Transverse colon (tissue), 4 donors: ENCODE data around the gene SLC24A3. TPM values are rescaled to one million over a fixed set of nuclear protein-coding genes. Genes with fewer than 3 reads are reported as not detected.

Experiments used
- DNase-seq: peaks from one replicate; pipeline ENCODE4 v3.0.0-alpha.2; 2019
- H3K27ac ChIP-seq, 4 donors: fragments of 200-600 bp; sonication (generic); 2 replicates each; pipeline ENCODE4 v1.5.1; 2016 to 2018; ENCODE audit warnings: inconsistent platforms in 4 of 4
- H3K27me3 ChIP-seq: fragments of 200-600 bp; sonication (generic); 2 replicates; pipeline ENCODE4 v1.5.1; 2017; ENCODE audit warnings: inconsistent platforms
- H3K36me3 ChIP-seq, 4 donors: fragments of 200-600 bp; sonication (generic); 2 replicates each; pipeline ENCODE4 v1.5.1; 2017 to 2019; ENCODE audit warnings: inconsistent platforms in 4 of 4
- H3K4me1 ChIP-seq, 4 donors: fragments of 200-600 bp; sonication (generic); 2 replicates each; pipeline ENCODE4 v1.5.1; 2017 to 2020; ENCODE audit warnings: inconsistent platforms in 4 of 4
- H3K4me3 ChIP-seq, 4 donors: fragments of 200-600 bp; sonication (generic); 1 replicate in 1 of 4; 2 replicates in 3 of 4; pipeline versions ENCODE4 v1.5.1 to v1.6.1; 2017 to 2019; ENCODE audit warnings: inconsistent platforms in 4 of 4
- H3K9me3 ChIP-seq, 2 donors: fragments of 200-600 bp; sonication (generic); 2 replicates each; pipeline ENCODE4 v1.5.1; 2017 to 2019; ENCODE audit warnings: inconsistent platforms in 2 of 2
- CTCF ChIP-seq, 5 experiments: fragments of 200-600 bp in 3 of 5; fragments of 450-650 bp in 2 of 5; sonication (generic) in 3 of 5; IDR thresholded peaks; 1 replicate in 2 of 5; 2 replicates in 3 of 5; pipeline ENCODE4 v1.5.1; 2016 to 2017; ENCODE audit warnings: antibody characterized with exemption in 5 of 5, inconsistent platforms in 3 of 5, mild to moderate bottlenecking in 2 of 5, moderate library complexity in 1 of 5
- EP300 ChIP-seq: sonication (generic); formaldehyde crosslinking; IDR thresholded peaks from one replicate; pipeline ENCODE4 v1.6.1; 2017; ENCODE audit warnings: antibody characterized with exemption, low read depth
- POLR2A ChIP-seq: fragments of 450-650 bp; IDR thresholded peaks from one replicate; pipeline ENCODE4 v1.6.1; 2016; ENCODE audit warnings: antibody characterized with exemption, mild to moderate bottlenecking, moderate library complexity
- POLR2AphosphoS5 ChIP-seq, 3 donors: sonication (generic); formaldehyde crosslinking; IDR thresholded peaks; one replicate each; pipeline ENCODE4 v1.6.1; 2016; ENCODE audit warnings: antibody characterized with exemption in 3 of 3
- WGBS, 2 donors: methylation state at CpG; one replicate each; pipeline ENCODE4 v1.1.5; 2018; ENCODE audit warnings: low coverage in 1 of 2; 5-methylcytosine and 5-hydroxymethylcytosine counted together
- in situ Hi-C, 4 donors: fragments of 200-750 bp; cut with MboI; loops; one replicate each; pipeline versions ENCODE4 v1.15.0 to v1.15.1; 2017; ENCODE audit warnings: low sequenced_read_pairs in 3 of 4, low pct_ligation_motif_present in 1 of 4, low pct_unique_long_range_greater_than_20kb in 1 of 4
- intact Hi-C: fragments of 100-400 bp; cut with DNase I; formaldehyde crosslinking; loops from one replicate; pipeline ENCODE4 v1.15.1; 2023; ENCODE audit warnings: low total_unique reads
- total RNA-seq, 4 donors: library from RNA; depleted of rRNA; stranded (reverse); fragments of >200 nt; gene quantifications; one replicate each; pipeline ENCODE4 v1.1.0, GENCODE V29; 2016

The SLC24A3 gene
- total RNA-seq, 4 donors from 2014 or later, result 4.4 to 6.7 (median 4.6) TPM

- no peak for TF ChIP-seq POLR2A
- Histone ChIP-seq H3K27ac (no peak overlapping the region), H3K4me3 (no peak overlapping the region), H3K9me3 (no peaks in the 10 kb centered on the region), H3K27me3 (no peaks in the 10 kb centered on the region), H3K4me1 (peaks cover 0 to 16% (median 7%) of the 10 kb centered on the region in 4 donors), H3K36me3 (no peaks in the 10 kb centered on the region)
- intact Hi-C loops (no loop called here), in situ Hi-C loops (no loop called here)
- WGBS, 2 donors, result 86 to 100% methylated on average over 1 to 9 of the region's 9 CpGs
- DNase-seq, result no peak
Observed at GRCh38 chr20:19742974-19743639, 530.7 kb downstream of the SLC24A3 start.

- no peak for DNase-seq
- WGBS, 2 donors, result 57 to 86% methylated on average over 1 of the region's 1 CpG
- Histone ChIP-seq H3K4me1 (peaks cover 0 to 14% (median 7%) of the 10 kb centered on the region in 4 donors), H3K4me3 (no peak overlapping the region), H3K27me3 (no peaks in the 10 kb centered on the region), H3K36me3 (no peaks in the 10 kb centered on the region), H3K9me3 (no peaks in the 10 kb centered on the region), H3K27ac (no peak overlapping the region)
- TF ChIP-seq POLR2AphosphoS5 (IDR thresholded peaks at IDR 0.05), result no peak
- no peak for TF ChIP-seq CTCF (IDR thresholded peaks at IDR 0.05)
- no peak for TF ChIP-seq POLR2A
- TF ChIP-seq EP300, result no peak
- in situ Hi-C loops (no loop called here), intact Hi-C loops (no loop called here)
Observed at GRCh38 chr20:19743640-19743995, 531.2 kb downstream of the SLC24A3 start.

- TF ChIP-seq POLR2A (no peak), CTCF (IDR thresholded peaks at IDR 0.05) (no peak), EP300 (no peak), POLR2AphosphoS5 (IDR thresholded peaks at IDR 0.05) (no peak)
- Histone ChIP-seq H3K4me3 (no peak overlapping the region), H3K27me3 (no peaks in the 10 kb centered on the region), H3K9me3 (no peaks in the 10 kb centered on the region), H3K36me3 (no peaks in the 10 kb centered on the region), H3K27ac (no peak overlapping the region), H3K4me1 (peaks cover 0 to 18% (median 7%) of the 10 kb centered on the region in 4 donors)
- in situ Hi-C loops (no loop called here), intact Hi-C loops (no loop called here)
- 58 to 76% methylated on average over 3 of the region's 3 CpGs for WGBS, 2 donors
- no peak for DNase-seq
Observed at GRCh38 chr20:19745106-19745505, 532.7 kb downstream of the SLC24A3 start.

- intact Hi-C loops, result no loop called here
Observed at GRCh38 chr20:19745584-19745983, 533.1 kb downstream of the SLC24A3 start.

More at GRCh38 chr20:19745584-19745983, 533.1 kb downstream of the SLC24A3 start:
- no peak overlapping the region for H3K27ac ChIP-seq
- in situ Hi-C loops, result no loop called here
- no peaks in the 10 kb centered on the region for H3K9me3 ChIP-seq
- H3K36me3 ChIP-seq, result no peaks in the 10 kb centered on the region
- no peaks in the 10 kb centered on the region for H3K27me3 ChIP-seq
- H3K4me1 ChIP-seq, result peaks cover 4 to 23% (median 11%) of the 10 kb centered on the region in 4 donors
- TF ChIP-seq POLR2AphosphoS5 (IDR thresholded peaks at IDR 0.05) (no peak), CTCF (IDR thresholded peaks at IDR 0.05) (no peak), EP300 (no peak), POLR2A (no peak)
- WGBS, 2 donors, result 67 to 90% methylated on average over 1 of the region's 1 CpG
- no peak overlapping the region for H3K4me3 ChIP-seq
- no peak for DNase-seq
